Effector memory CD8-positive, alpha-beta T cell (primary cell): ENCODE data around the gene FANCI.
A peak's percentile ranks its signal among the peaks of the same experiment; 100 is the strongest.
"Not testable (repeated sequence)": the region's sequence is repeated elsewhere in the genome, so short reads cannot be mapped to it uniquely, and the experiment has no call there.

Experiments used
- ATAC-seq: fragments of 150-1000 bp; cut with Tn5 transposase; replicated peaks from 2 replicates; pipeline ENCODE4 v1.10.0; 2021; ENCODE audit warnings: mild to moderate bottlenecking, moderate library complexity
- DNase-seq, 3 experiments: peaks; one replicate each; pipeline ENCODE4 v3.0.0; 2021
- H3K27ac Mint-ChIP-seq, 2 donors: one replicate each; pipeline ENCODE4 v1.8.0; 2022; ENCODE audit warnings: mild to moderate bottlenecking in 2 of 2, mixed read lengths in 2 of 2, moderate library complexity in 2 of 2
- H3K27me3 Mint-ChIP-seq, 2 donors: one replicate each; pipeline ENCODE4 v1.8.0; 2022; ENCODE audit warnings: mixed read lengths in 2 of 2
- H3K36me3 Mint-ChIP-seq: one replicate; pipeline ENCODE4 v1.8.0; 2022; ENCODE audit warnings: mild to moderate bottlenecking, moderate library complexity, mixed read lengths; ENCODE audit not compliant: insufficient read depth
- H3K4me1 Mint-ChIP-seq, 2 donors: one replicate each; pipeline ENCODE4 v1.8.0; 2022; ENCODE audit warnings: low read depth in 2 of 2, mixed read lengths in 2 of 2
- H3K4me3 Mint-ChIP-seq, 2 donors: one replicate each; pipeline ENCODE4 v1.8.0; 2022; ENCODE audit warnings: mild to moderate bottlenecking in 2 of 2, mixed read lengths in 2 of 2, moderate library complexity in 2 of 2
- H3K9me3 Mint-ChIP-seq, 2 donors: one replicate each; pipeline ENCODE4 v1.8.0; 2022; ENCODE audit warnings: mixed read lengths in 2 of 2

The FANCI gene

DNA sequence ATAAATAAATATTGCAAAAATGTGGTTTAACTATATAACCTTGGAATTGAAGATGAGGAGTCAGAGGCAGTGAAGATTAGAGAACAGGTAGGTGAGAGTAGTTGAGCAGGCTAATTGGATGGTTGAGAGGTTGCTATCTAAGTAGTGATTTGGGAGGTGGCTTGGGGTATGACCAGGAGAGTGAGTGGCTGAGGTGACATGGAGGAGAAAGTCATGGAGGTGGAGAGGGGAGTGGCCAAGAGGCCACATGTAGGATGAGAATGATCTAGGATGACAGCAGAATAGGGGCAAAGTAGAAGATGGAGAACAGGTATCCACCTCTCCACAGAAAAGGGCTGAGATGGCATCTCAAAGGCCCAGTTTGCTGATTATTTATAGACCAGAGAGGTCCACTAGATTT lies 11.9 kb upstream of the FANCI start:
- no peaks in the 10 kb centered on the region for H3K9me3 Mint-ChIP-seq
- no peak overlapping the region for H3K27ac Mint-ChIP-seq
- no peaks in the 10 kb centered on the region for H3K4me1 Mint-ChIP-seq
- DNase-seq (no peak), ATAC-seq (no peak)
- H3K27me3 Mint-ChIP-seq, result peaks cover 37 to 51% of the 10 kb centered on the region in 2 donors
- H3K4me3 Mint-ChIP-seq, result no peak overlapping the region
- H3K36me3 Mint-ChIP-seq, result no peaks in the 10 kb centered on the region

DNA sequence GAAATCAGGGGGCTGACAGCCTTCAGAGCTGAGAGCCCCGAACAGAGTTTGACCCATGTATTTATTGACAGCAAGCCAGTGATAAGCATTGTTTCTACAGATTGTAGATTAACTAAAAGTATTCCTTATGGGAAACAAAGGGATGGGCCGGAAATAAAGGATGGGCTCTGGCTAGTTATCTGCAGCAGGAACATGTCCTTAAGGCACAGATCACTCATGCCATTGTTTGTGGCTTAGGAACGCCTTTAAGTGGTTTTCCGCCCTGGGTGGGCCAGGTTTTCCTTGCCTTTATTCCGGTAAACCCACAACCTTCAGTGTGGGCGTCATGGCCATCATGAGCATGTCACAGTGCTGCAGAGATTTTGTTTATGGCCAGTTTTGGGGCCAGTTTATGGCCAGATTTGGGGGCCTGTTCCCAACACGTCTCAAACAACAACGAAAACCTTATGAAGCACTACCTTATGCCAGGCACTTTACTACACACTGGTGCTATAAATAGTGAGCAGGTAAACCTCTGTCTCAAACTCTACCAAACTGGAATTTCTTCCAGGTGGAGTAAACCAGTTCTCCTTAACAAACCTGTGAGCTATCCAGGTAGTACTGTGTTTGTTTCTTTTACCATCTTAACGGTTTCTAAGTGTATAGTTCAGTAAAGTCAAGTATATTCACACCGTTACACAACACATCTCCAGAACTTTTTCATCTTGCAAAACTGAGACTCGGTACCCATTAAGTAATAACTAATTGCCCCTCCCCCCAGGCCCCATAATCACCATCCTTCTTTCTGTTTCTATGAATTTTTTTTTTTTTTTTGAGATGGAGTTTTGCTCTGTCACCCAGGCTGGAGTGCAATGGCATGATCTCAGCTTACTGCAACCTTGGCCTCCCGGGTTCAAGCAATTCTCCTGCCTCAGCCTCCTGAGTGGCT lies 3.6 kb upstream of the FANCI start:
- H3K36me3 Mint-ChIP-seq, DNase-seq, ATAC-seq, H3K9me3 Mint-ChIP-seq, H3K27ac Mint-ChIP-seq, H3K4me3 Mint-ChIP-seq: not testable (repeated sequence)
- Mint-ChIP-seq H3K27me3 (peaks cover 5 to 10% of the 10 kb centered on the region in 2 donors), H3K4me1 (peaks cover 14 to 19% of the 10 kb centered on the region in 2 donors)

DNA sequence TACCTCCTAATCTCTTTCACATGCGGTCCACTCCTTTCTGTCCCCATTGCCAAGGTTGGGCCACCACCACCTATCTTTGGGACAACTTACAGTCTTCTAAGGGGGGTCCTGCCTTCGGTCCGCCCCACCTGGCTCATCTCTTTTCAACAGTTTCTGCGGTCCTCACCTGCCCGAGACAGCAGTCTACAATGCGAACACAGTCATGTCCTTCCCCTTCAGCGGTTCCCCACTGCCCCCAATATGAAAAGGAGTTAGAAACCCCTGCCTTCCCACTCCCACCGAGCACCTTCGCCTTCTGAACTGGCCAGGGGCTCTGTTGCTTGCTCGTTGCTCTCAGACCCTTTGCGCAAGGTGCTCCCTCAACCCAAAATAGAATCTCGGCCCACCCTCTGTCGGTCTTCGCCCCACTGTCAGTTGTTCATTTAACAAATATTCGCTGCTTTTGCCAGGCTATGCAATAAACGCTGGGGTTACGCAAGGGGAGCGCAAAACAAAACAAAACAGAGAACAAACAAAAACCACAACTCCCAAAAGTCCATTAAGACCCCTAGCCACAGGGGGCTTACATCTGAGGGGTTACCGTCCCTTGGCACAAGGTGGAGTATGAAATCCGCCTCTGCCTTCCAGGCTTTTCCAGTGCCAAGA lies 611 bp upstream of the FANCI start:
- H3K27me3 Mint-ChIP-seq, result no peaks in the 10 kb centered on the region
- DNase-seq (no peak), ATAC-seq (peak; percentile 0)
- H3K27ac Mint-ChIP-seq, result peak overlapping the region; percentile 87 to 88
- peaks cover 19 to 21% of the 10 kb centered on the region in 2 donors for H3K4me1 Mint-ChIP-seq
- no peaks in the 10 kb centered on the region for H3K9me3 Mint-ChIP-seq
- H3K4me3 Mint-ChIP-seq, result peak overlapping the region; percentile 90 to 97
- H3K36me3 Mint-ChIP-seq, result peaks cover 8% of the 10 kb centered on the region

DNA sequence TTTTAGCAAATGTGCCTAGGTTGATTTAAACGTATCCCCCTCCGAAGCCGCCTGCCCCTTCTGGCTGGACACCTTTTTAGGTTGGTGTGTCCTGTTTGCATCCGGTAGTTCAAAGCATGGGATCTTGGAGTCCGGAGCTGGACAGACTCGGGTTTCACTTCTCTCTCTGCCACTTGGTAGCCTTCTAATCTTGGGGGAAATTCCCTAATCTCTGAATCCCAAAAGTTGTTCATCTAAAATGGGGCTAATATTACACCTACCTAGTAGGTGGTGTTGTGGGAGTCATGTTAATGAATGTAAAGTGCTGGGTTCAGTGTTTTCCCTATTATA lies 760 bp downstream of the FANCI start:
- peaks cover 8% of the 10 kb centered on the region for H3K36me3 Mint-ChIP-seq
- DNase-seq, result no peak

DNA sequence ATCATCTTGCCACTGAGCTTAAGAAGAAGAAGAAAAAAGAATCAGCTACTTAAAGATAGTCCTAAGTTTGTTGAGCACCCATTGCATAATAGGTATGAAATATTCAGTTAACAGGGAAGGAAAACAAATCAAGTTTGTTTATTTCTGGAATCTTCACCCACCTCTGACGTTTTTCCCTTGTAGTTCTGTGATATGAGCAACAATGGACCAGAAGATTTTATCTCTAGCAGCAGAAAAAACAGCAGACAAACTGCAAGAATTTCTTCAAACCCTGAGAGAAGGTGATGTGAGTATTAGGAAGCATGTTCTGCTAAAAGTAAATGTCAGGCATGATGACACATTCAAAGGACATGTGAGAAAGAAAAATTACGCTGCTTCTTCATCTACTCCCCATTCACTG lies 3.7 kb downstream of the FANCI start:
- no peak for ATAC-seq
- DNase-seq, result no peak
- Mint-ChIP-seq H3K9me3 (no peaks in the 10 kb centered on the region), H3K27me3 (no peaks in the 10 kb centered on the region), H3K4me1 (peaks cover 19 to 21% of the 10 kb centered on the region in 2 donors), H3K36me3 (peaks cover 10% of the 10 kb centered on the region), H3K27ac (no peak overlapping the region), H3K4me3 (no peak overlapping the region)

More for the DNA sequence above, 760 bp downstream of the FANCI start:
- Mint-ChIP-seq H3K9me3 (no peaks in the 10 kb centered on the region), H3K4me1 (peaks cover 19 to 21% of the 10 kb centered on the region in 2 donors), H3K27me3 (no peaks in the 10 kb centered on the region), H3K27ac (peak overlapping the region; percentile 87 to 88), H3K4me3 (peak overlapping the region; percentile 90 to 97)
- no peak for ATAC-seq

DNA sequence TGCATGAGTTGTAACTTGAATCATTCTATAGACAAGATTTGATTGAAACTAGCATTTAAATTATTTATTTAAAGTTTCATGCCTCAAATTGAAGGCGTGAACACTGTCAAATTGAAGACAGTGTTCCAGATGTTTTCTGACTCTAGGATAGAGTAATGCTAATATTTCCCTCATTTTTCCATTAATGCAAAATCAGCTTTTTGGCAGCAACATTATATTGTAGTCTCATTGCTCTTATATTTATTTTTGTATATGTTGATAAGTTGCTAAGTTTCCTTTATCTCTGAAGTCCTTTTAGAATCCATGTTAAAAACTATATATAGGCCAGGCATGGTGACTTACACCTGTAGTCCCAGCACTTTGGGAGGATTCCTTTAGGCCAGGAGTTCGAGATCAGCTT lies 4.8 kb downstream of the FANCI start:
- no peaks in the 10 kb centered on the region for H3K9me3 Mint-ChIP-seq
- H3K4me3 Mint-ChIP-seq, result no peak overlapping the region
- no peak for ATAC-seq
- H3K27me3 Mint-ChIP-seq, result no peaks in the 10 kb centered on the region
- peaks cover 7% of the 10 kb centered on the region for H3K36me3 Mint-ChIP-seq
- H3K4me1 Mint-ChIP-seq, result peaks cover 12 to 20% of the 10 kb centered on the region in 2 donors
- DNase-seq, result no peak
- H3K27ac Mint-ChIP-seq, result no peak overlapping the region

DNA sequence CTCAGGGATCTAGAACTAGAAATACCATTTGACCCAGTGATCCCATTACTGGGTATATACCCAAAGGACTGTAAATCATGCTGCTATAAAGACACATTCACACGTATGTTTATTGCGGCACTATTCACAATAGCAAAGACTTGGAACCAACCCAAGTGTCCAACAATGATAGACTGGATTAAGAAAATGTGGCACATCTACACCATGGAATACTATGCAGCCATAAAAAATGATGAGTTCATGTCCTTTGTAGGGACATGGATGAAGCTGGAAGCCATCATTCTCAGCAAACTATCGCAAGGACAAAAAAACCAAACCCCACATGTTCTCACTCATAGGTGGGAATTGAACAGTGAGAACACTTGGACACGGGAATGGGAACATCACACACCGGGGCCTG lies 6.4 kb downstream of the FANCI start:
- ATAC-seq, H3K27ac Mint-ChIP-seq, DNase-seq, H3K9me3 Mint-ChIP-seq, H3K36me3 Mint-ChIP-seq, H3K4me3 Mint-ChIP-seq, H3K27me3 Mint-ChIP-seq, H3K4me1 Mint-ChIP-seq: not testable (repeated sequence)

DNA sequence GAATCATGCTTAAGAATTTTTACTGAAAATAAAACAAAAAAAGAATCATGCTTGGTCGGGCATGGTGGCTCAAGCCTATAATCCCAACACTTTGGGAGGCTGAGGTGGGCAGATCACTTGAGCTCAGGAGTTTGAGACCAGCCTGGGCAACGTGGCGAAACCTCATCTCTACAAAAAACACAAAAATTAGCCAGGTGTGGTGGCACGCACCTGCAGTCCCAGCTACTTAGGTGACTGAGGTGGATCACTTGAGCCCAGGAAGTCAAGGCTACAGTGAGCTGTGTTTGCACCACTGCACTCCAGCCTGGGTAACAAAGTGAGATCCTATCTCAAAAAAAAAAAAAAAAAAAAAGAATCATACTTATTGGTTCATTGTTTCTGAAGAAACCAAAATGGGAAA lies 33.5 kb downstream of the FANCI start:
- H3K9me3 Mint-ChIP-seq, ATAC-seq, H3K27me3 Mint-ChIP-seq, H3K4me1 Mint-ChIP-seq, H3K36me3 Mint-ChIP-seq, H3K4me3 Mint-ChIP-seq, DNase-seq, H3K27ac Mint-ChIP-seq: not testable (repeated sequence)

DNA sequence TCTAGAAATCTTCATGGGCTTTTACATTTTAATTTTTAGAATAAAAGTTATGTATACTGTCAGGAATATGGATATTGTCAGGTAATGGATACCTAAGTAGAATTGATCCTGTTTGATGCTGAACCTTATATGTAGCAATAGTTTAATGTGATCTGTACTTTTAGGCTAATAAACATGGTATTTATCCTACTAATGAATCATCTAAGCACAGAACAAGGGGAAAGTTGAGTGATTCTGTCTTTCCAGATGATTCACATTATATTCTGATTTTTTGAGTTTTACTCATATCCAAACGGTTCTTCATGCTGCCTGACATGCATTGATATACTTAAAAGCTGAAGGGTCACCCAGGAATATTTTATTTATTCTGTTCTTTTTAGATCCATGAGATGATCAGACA lies 34.5 kb downstream of the FANCI start:
- H3K4me3 Mint-ChIP-seq, result no peak overlapping the region
- no peak overlapping the region for H3K27ac Mint-ChIP-seq
- H3K9me3 Mint-ChIP-seq, result no peaks in the 10 kb centered on the region
- DNase-seq (no peak), ATAC-seq (no peak)
- no peaks in the 10 kb centered on the region for H3K4me1 Mint-ChIP-seq
- H3K27me3 Mint-ChIP-seq, result no peaks in the 10 kb centered on the region
- no peaks in the 10 kb centered on the region for H3K36me3 Mint-ChIP-seq

DNA sequence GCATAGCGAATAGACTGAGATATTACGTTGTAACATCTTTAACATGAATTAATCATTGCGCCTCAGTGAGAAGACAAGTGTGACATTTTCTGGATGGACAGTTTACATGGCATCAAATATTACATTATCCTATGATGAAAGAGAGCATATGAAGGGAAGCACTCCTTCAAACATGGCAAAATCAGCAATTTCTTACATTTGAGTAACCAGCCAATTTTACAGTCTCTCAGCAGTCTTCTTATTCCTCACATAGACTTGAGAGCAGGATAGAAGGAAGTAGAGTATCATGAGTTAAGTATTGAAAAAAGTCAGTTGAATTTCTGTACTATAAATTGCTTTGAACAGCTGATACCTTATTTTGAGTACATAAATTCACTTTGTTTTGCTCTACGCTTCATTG lies 38.9 kb downstream of the FANCI start:
- H3K9me3 Mint-ChIP-seq, result no peaks in the 10 kb centered on the region
- ATAC-seq, result no peak
- no peaks in the 10 kb centered on the region for H3K27me3 Mint-ChIP-seq
- no peak for DNase-seq
- H3K4me1 Mint-ChIP-seq, result no peaks in the 10 kb centered on the region
- no peak overlapping the region for H3K4me3 Mint-ChIP-seq
- no peak overlapping the region for H3K27ac Mint-ChIP-seq
- peaks cover 4% of the 10 kb centered on the region for H3K36me3 Mint-ChIP-seq

DNA sequence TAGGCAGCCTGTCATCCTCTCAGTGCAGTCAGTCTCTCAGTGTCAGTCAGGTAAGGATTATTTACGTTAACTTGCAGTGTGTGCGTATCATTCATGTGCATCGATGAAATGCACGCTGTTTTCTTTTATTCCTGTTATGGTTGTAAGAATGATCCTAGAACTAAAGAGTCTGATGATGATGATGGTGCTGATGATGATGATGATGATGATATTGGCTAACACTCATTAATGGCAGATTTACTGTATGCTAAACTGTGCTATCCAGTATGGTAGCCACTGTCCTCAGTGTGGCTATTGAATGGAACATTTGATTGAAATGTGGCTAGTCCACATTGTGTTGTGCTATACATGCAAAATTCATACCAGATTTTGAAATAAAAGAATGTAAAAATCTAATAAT lies 39.4 kb downstream of the FANCI start:
- ATAC-seq, result no peak
- H3K36me3 Mint-ChIP-seq, result peaks cover 4% of the 10 kb centered on the region
- no peaks in the 10 kb centered on the region for H3K4me1 Mint-ChIP-seq
- no peaks in the 10 kb centered on the region for H3K27me3 Mint-ChIP-seq
- H3K27ac Mint-ChIP-seq, result no peak overlapping the region
- H3K4me3 Mint-ChIP-seq, result no peak overlapping the region
- no peak for DNase-seq
- H3K9me3 Mint-ChIP-seq, result no peaks in the 10 kb centered on the region

DNA sequence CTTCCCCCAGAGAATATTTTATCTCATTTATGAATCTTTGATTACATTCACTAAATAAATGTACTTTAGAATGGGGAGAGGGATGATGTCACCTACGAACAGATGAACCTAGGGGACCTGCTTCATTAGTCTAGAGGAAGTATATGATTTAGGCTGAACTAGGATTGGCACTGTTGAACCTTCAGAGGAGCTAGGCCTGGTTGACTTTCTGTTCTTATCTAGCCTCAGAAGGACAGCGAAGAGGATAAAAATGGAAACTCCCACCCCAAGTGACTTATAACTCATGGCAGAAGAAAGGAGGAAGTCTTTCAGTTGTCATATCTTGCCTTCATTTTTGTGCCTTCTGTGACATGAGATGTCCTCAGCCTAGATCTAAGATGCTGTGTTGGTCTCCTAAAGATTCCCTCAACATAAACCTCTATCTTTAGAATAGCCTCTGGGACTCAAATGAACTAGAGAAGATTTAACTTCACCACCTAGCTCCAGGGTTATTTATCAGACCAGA lies 48.2 kb downstream of the FANCI start:
- Mint-ChIP-seq H3K36me3 (peaks cover 3% of the 10 kb centered on the region), H3K27ac (peak overlapping the region in 1 of 2 donors; percentile 0), H3K4me3 (no peak overlapping the region), H3K4me1 (no peaks in the 10 kb centered on the region), H3K9me3 (no peaks in the 10 kb centered on the region), H3K27me3 (no peaks in the 10 kb centered on the region)
- no peak for DNase-seq
- no peak for ATAC-seq

DNA sequence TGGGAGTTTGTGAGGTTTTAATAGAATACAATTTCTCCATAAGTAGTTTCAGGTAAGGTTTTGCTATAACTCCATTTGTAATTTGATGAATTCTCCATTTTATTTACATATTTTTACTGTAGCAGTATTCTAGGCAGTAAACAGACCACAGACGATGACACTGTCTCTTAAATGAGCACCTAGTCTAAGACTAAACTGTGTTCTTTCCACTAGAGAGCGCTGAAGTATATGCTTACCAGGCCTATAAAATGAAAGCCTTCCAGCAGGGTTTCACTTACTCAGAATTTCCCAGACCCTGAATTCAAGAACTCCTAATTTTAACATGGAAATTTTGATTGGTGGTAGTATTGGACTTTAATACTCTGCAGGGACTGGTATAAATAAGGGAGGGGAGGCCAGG lies 49.2 kb downstream of the FANCI start:
- ATAC-seq (no peak), DNase-seq (no peak)
- no peaks in the 10 kb centered on the region for H3K4me1 Mint-ChIP-seq
- H3K4me3 Mint-ChIP-seq, result no peak overlapping the region
- H3K27me3 Mint-ChIP-seq, result no peaks in the 10 kb centered on the region
- H3K36me3 Mint-ChIP-seq, result peaks cover 3% of the 10 kb centered on the region
- no peaks in the 10 kb centered on the region for H3K9me3 Mint-ChIP-seq
- H3K27ac Mint-ChIP-seq, result peak overlapping the region in 1 of 2 donors; percentile 0

DNA sequence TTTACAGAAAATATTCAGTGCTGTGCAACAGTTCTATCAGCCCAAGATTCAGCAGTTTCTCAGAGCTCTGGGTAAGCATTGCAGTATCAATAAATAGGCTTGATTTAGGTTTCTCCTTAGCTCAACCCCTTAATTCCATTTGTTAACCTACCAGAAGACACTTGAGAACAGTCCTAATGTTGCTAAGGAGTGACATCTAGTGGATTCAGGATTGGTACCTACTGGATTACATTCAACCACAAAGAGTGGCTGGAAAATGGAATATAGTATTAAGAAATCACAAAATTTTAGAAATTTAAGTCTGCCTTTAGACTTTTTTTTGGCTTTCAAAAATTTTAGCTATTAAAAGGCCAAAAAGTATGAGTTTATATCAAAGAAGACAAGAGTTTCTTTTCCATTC lies 56.1 kb downstream of the FANCI start:
- no peaks in the 10 kb centered on the region for H3K27me3 Mint-ChIP-seq
- DNase-seq (no peak), ATAC-seq (no peak)
- peaks cover 2 to 8% of the 10 kb centered on the region in 2 donors for H3K4me1 Mint-ChIP-seq
- H3K4me3 Mint-ChIP-seq, result no peak overlapping the region
- peaks cover 3% of the 10 kb centered on the region for H3K36me3 Mint-ChIP-seq
- H3K9me3 Mint-ChIP-seq, result no peaks in the 10 kb centered on the region
- peak overlapping the region in 1 of 2 donors; percentile 4 for H3K27ac Mint-ChIP-seq
